NB4 (cell line): ENCODE measurements around the gene DENND1A.

Experiments
- DNase-seq: peaks from one replicate; pipeline ENCODE4 v3.0.0; 2010; ENCODE audit warnings: low read depth
- H3K4me3 ChIP-seq: one replicate; pipeline ENCODE4 v1.5.1; 2011; ENCODE audit warnings: mild to moderate bottlenecking, low read depth, low read length, moderate library complexity
- CTCF ChIP-seq: IDR thresholded peaks from one replicate; pipeline ENCODE4 v1.5.1; 2012; ENCODE audit warnings: low read depth, low read length
- MAX ChIP-seq: IDR thresholded peaks from 2 replicates; pipeline ENCODE4 v1.6.1; 2011; ENCODE audit warnings: low read depth, low read length
- MYC ChIP-seq: IDR thresholded peaks from 2 replicates; pipeline ENCODE4 v1.6.1; 2011; ENCODE audit warnings: low read depth, low read length
- POLR2A ChIP-seq: IDR thresholded peaks from 2 replicates; pipeline ENCODE4 v1.6.1; 2011; ENCODE audit warnings: mild to moderate bottlenecking; ENCODE audit not compliant: insufficient read length; ENCODE audit errors: extremely low read depth

Gene DENND1A

GRCh38 chr9:123656565-123656964, 273.4 kb downstream of the DENND1A start:
- no peak for DNase-seq
- TF ChIP-seq POLR2A (no peak), MYC (no peak), CTCF (no peak), MAX (no peak)
- no peak overlapping the region for H3K4me3 ChIP-seq

GRCh38 chr9:123655681-123656423, 274.1 kb downstream of the DENND1A start:
- H3K4me3 ChIP-seq = no peak overlapping the region
- TF ChIP-seq POLR2A (no peak), MAX (no peak), MYC (no peak), CTCF (no peak)
- DNase-seq = no peak

- DNase-seq = no peak
- TF ChIP-seq POLR2A = no peak
- no peak for TF ChIP-seq MAX
- TF ChIP-seq CTCF = no peak
- no peak for TF ChIP-seq MYC
- no peak overlapping the region for H3K4me3 ChIP-seq
Observed at GRCh38 chr9:123654994-123655637, 274.8 kb downstream of the DENND1A start.

- TF ChIP-seq CTCF = no peak
- no peak for TF ChIP-seq POLR2A
- TF ChIP-seq MYC = no peak
- TF ChIP-seq MAX = no peak
- no peak overlapping the region for H3K4me3 ChIP-seq
- DNase-seq = no peak
Observed at GRCh38 chr9:123654218-123654993, 275.5 kb downstream of the DENND1A start.

GRCh38 chr9:123652416-123652815, 277.5 kb downstream of the DENND1A start:
- H3K4me3 ChIP-seq = no peak overlapping the region
- TF ChIP-seq MAX (no peak), CTCF (no peak), POLR2A (no peak), MYC (no peak)
- no peak for DNase-seq
